Measurements from ENCODE around the gene CCDC57.

CCDC57 gene

DNA sequence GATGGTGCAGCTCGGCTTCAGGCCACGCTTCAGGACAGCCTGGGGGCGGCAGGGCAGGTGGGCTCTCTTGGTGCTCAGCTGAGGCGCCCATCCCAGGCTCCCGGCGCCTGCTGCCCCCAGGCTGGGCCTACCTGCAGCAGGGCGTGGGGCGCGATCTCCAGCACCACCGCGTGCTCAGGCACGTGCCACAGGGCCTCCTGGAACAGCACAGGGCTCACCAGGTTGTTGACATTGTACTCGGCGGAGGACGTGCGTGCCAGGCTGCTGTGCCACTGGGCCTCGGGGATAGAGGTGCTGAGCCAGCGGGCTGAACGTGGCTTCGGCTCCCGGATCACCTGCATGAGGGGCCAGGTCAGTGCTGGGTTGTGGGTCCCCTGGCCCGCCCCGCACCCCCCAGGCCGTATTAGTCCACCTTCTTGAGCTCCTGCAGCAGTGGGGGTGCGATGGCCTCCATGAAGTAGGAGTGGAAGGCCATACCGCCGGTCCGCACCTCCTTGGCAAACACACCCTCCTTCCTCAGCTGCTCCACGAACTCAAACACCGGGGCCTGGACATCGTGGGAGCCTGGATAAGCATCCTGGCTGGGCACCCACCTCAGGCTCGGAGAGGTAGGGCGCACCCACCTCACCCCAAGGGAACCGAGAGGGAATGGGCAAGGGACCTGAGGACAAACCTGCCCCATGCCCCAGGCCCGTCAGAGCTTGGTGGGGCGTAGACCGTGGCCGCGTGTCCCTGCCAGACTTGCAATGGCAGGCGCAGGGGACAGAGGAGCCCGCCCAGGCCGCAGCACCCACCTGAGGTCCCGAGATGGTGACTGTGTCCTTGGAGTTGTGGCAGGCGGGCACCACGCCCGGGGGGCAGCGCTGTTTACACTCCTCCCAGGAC, 123.6 kb downstream of the CCDC57 start:
- peaks cover 2% of the 10 kb centered on the region; the same call in 1 of the 2 replicates for H3K79me2 ChIP-seq (ENCODE audit: insufficient read depth, low read depth)
- no peak overlapping the region for H3K9ac ChIP-seq
- H3K4me3 ChIP-seq (IDR thresholded peaks at IDR 0.05; ENCODE audit: insufficient read depth, low read depth, low read length), result no peak overlapping the region
- no peak overlapping the region for H3K27ac ChIP-seq
- TF ChIP-seq CTCF (conservative IDR thresholded peaks at IDR 0.05; ENCODE audit: low read depth, low read length), result no peak
- H3K27me3 ChIP-seq (ENCODE audit: insufficient read depth, low read depth), result no peaks in the 10 kb centered on the region
- no peak overlapping the region for H2AFZ ChIP-seq (ENCODE audit: low read depth)
- peaks cover 40% of the 10 kb centered on the region; the same call in 1 of the 2 replicates for H3K36me3 ChIP-seq (ENCODE audit: insufficient read depth)
- no peak overlapping the region for H3K4me2 ChIP-seq
- no peaks in the 10 kb centered on the region for H3K4me1 ChIP-seq (ENCODE audit: low read depth, poor library complexity, severe bottlenecking)
- no peaks in the 10 kb centered on the region for H4K20me1 ChIP-seq (ENCODE audit: insufficient read depth)

GRCh38 chr17:82087961-82088837, 124.4 kb downstream of the CCDC57 start:
- no peak overlapping the region for H2AFZ ChIP-seq (ENCODE audit: low read depth)
- no peaks in the 10 kb centered on the region; the same call in 1 of the 2 replicates for H3K79me2 ChIP-seq (ENCODE audit: insufficient read depth, low read depth)
- peaks cover 42% of the 10 kb centered on the region; the same call in 1 of the 2 replicates for H3K36me3 ChIP-seq (ENCODE audit: insufficient read depth)
- no peak overlapping the region for H3K4me3 ChIP-seq (IDR thresholded peaks at IDR 0.05; ENCODE audit: insufficient read depth, low read depth, low read length)
- H3K4me2 ChIP-seq, result no peak overlapping the region
- no peak overlapping the region for H3K27ac ChIP-seq
- no peak for TF ChIP-seq CTCF (conservative IDR thresholded peaks at IDR 0.05; ENCODE audit: low read depth, low read length)
- H4K20me1 ChIP-seq (ENCODE audit: insufficient read depth), result no peaks in the 10 kb centered on the region
- H3K27me3 ChIP-seq (ENCODE audit: insufficient read depth, low read depth), result no peaks in the 10 kb centered on the region
- H3K4me1 ChIP-seq (ENCODE audit: low read depth, poor library complexity, severe bottlenecking), result no peaks in the 10 kb centered on the region
- no peak overlapping the region for H3K9ac ChIP-seq

DNA sequence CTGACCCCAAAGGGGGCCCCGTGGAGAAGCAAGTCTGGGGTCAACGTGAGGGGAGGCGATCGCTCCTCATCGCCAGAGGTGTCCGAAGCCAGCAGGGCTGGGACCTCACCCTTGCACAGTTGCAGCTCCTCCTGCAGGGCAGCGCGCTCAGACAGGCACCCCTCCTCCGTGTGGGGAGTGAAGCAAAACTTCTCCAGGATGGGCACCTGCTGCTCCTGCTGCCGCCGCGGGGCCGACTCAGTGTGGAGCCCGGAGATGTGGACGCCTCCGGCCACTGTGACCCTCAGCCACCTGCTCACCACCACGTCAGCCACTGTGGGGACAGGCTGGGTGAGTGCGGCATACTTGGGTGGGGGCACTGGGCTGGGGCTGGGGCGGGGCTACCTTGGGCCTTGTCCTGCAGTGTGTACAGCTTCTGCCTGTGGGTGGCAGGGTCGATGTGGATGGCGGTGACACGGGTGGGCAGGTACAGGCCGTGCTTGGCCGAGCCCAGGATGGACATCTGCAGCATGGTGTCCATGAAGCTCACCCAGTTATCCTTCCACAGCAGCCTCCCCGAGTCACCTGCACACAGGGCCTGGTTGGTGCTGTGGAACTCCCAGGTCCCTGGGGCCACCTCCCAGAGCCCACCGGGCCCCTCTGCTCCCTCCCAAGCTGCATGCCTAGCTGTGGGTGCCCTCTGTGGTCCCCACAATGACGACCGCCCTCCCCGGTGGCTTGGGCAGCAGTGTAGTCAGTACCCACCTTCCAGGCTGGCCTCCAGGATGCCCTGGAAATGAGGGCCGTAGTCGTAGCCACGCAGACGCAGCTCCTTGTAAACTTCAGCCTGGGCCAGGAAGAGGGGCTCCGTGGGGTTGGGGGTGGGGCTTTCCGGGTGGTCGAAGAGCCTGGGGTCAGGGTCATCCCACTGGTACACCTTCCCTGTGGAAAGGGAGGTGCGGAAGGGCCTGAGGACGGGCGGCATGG, 125.4 kb downstream of the CCDC57 start:
- H3K4me2 ChIP-seq, result no peak overlapping the region

More for the DNA sequence above, 125.4 kb downstream of the CCDC57 start:
- no peak overlapping the region for H3K27ac ChIP-seq
- H3K4me3 ChIP-seq (IDR thresholded peaks at IDR 0.05; ENCODE audit: insufficient read depth, low read depth, low read length), result no peak overlapping the region
- no peak overlapping the region for H3K9ac ChIP-seq
- H3K4me1 ChIP-seq (ENCODE audit: low read depth, poor library complexity, severe bottlenecking), result no peaks in the 10 kb centered on the region
- H3K79me2 ChIP-seq (ENCODE audit: insufficient read depth, low read depth), result no peaks in the 10 kb centered on the region; the same call in 1 of the 2 replicates
- no peaks in the 10 kb centered on the region for H4K20me1 ChIP-seq (ENCODE audit: insufficient read depth)
- H2AFZ ChIP-seq (ENCODE audit: low read depth), result no peak overlapping the region
- H3K36me3 ChIP-seq (ENCODE audit: insufficient read depth), result peaks cover 38% of the 10 kb centered on the region; the same call in 1 of the 2 replicates
- no peak for TF ChIP-seq CTCF (conservative IDR thresholded peaks at IDR 0.05; ENCODE audit: low read depth, low read length)
- no peaks in the 10 kb centered on the region for H3K27me3 ChIP-seq (ENCODE audit: insufficient read depth, low read depth)
